Lung microvascular endothelial cell (primary cell): ENCODE data around the gene RHEB. TPM values are rescaled to one million over a fixed set of nuclear protein-coding genes. Genes with fewer than 3 reads are reported as not detected.

ENCODE experiments used
- DNase-seq, 2 donors: peaks; one replicate each; pipeline versions ENCODE4 v3.0.0 to v3.0.0-alpha.2; 2010; ENCODE audit warnings: low read depth in 2 of 2
- total RNA-seq: library from RNA; depleted of rRNA; stranded (reverse); fragments of >200 nt; gene quantifications from 2 replicates; pipeline ENCODE4 v1.2.1, GENCODE V29; 2014

Gene RHEB
- total RNA-seq, 1 donor from 2014 or later: 50.0 TPM

- no peak for DNase-seq
Measured at GRCh38 chr7:151451156-151451555, 68.5 kb downstream of the RHEB start.

GRCh38 chr7:151449990-151450389, 69.7 kb downstream of the RHEB start:
- DNase-seq: no peak

DNA sequence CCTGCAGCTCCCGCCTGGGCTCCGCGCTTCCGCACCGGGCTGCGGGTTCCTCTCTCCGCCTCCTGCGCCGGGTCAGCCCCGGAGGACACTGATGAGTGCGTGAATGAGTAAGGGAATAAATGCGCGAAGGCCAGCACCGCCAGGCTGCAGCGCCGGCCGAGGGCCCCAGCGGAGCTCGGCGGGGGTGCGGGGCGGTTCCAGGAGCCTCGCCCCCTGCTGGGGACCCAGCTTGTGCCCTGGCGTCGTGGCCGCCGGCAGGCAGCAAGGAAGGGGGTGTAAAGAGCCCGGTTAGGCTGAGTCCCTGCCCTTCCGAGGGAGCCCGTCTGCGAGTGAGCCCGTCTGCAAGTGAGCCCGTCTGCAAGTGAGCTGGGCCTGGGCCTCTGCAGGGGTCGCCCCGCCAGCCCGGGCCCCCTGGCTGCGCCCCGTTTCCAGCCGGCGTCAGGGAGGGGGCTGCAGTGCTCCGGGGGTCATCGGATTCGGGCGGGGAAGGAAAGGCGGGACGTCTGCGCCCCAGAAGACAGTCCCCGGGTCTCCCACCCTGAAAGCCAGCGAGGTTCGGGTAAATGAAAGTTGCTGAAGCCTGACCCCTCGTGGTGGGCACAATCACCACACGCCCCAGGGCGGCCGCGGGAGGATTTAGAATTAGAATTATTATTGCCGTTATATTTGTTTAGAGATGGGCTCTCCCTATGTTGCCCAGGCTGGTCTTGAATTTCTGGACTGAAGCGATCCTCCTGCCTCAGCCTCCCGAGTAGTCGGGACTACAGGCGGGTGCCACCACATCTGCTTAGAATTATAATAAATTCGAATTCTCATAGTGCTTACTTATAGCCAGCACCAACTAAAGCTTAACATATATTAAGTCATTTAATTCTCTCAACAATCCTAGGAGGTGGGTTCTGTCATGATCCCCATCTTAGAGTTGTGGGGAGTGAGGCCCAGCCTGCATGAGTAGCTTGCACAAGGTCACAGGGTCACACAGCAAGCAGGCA, 71.1 kb downstream of the RHEB start:
- DNase-seq: peak; percentile 60 to 71

- DNase-seq: no peak
Measured at GRCh38 chr7:151447901-151448260, 71.8 kb downstream of the RHEB start.

GRCh38 chr7:151447312-151447711, 72.4 kb downstream of the RHEB start:
- no peak for DNase-seq

DNA sequence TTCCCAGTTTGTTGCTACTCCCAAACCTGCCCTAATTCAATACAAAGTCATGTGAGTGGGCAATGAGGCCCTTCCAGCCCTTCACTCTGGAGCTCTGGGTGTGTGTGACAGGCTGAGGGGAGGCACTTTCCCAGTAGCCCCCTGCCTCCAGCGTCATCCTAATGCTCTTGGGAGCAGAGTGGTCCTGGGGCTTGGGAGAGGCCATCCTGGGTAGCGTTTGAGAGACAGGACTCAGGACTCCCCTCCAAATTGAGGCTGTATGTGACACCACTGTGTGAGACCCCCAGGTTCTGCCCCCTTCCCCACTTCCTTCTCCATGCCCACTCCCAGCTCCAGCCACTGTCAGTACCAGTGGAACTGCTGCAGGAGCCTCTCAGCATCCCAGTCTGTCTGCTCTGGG, 73.3 kb downstream of the RHEB start:
- no peak for DNase-seq

DNA sequence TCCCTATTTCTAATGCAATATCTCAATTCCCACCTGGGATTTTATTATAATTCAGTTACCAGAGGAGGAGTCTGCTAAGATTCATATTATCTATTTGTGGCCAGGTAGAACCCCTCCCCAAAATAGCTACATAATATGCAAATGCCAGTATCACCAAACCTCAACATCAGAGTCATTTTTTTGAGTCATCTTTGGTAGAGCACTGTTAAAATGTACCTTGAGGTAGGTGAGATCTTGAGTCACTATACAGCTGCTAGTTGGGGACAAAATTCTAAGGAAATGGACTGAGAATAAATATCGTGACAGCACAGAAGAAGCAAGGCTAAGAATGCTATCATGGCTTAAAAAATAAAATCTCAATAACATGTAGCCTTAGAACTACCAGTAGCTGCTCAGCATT, 75.1 kb downstream of the RHEB start:
- DNase-seq: no peak

DNA sequence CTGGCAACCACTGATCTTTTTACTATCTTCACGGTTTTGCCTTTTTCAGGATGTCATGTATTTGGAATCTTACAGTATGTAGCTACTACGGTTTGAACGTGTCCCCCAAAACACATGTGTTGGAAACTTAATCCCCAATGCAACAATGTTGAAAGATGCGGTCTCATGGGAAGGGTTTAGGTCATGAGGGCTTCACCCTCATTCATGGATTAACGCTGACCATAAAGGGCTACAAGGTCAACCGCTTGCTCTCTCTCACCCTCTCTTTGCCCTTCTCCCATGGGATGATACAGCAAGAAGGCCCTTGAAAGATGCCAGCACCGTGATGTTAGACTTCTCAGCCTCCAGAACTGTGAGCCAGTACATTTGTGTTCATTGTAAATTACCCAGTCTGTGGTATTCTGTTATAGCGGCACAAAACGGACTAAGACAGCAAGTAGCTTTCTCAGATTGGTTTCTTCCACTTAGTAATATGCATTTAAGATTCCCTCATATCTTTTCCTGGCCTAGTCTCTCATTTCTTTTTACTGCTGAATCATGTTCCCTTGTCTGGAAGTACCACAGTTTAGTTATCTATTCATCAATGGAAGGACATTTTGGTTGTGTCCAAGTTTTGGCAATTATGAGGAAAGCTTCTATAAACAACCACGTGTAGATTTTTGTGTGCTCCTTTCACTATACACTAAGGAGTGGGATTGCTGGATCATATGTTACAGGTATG, 76.8 kb downstream of the RHEB start:
- no peak for DNase-seq

DNA sequence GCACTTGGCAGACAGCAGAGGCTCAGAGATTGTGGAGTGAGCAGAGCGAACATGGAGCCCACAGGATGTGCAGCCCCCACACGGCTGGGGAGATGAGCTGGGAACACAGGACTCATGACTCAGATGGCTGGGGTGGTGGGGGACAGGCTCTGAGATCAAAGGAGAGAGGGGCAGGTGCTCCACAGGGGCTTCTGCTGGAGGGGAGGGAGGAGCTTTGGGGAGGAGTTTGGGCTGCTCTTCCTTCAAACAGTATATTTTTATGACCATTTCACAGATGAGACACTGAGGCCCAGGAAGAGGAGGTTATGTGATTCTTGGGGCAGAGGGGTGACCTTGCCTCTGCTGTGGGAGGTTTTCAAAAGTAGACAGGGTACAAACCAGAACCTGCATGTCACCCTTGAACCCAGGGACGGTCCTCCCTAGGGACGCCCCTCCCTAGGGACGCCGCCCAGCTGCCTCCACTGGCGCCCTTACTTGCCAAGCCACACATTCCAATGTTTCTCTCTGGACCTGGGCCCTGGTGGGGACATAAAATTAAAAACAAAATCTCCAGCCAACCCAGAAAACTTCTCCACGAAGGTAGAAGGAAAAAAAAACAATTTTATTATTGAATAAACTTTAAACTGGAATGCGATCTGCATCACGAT, 78.8 kb downstream of the RHEB start:
- DNase-seq: no peak

DNA sequence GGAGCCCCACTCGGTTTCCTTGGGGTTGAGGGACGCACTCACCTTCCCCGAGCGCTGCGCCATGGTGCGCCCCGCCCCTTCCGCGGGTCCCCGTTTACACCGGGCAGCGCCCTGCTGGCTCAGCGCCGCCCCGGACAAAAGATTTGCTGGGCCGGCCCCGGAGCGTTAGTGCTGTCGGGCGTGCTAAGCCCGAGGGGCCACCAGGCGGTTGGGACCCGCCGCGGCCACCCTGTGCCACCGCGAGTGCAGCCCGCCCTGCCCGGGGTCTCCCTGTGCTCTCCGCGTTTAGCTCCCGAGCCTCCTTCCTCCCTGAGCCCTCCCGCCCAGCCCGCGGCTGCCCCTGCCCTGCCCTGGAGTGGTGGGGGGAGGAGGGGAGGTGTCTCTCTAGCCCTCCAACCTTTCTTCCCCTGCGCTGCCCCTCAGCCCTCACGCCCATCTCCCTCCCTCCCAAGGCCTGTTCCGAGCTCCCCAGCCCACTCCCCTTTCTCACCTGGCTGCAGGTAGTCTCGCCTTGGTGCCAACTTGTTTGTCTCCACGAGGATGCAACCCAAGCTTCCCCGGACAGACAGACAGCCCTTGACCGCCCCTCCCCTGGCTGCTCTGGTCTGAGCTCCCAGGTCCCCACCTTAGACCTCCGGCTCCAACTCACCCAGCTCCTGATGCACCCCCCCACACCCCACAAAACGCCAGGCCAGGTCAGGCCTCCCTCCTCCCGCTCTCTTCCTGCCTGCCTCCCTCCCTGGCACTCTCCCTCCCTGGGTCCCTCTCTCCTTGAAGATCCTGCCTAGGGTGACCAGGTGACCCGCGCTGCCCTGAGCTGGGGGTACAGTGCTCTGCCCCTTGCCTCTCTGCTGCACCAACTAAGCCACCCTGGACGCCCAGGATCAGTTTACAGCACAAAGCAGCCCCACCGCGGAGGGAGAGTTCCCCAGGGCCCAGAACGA, 79.6 kb downstream of the RHEB start, which contains the start of gene CRYGN:
Gene CRYGN (minus strand): TSS at position 287 of the 944 bp plus-strand sequence. CDS start 224 bp downstream, at position 63.
- no peak for DNase-seq

GRCh38 chr7:151438864-151439601, 80.7 kb downstream of the RHEB start:
- no peak for DNase-seq

- DNase-seq: no peak
Measured at GRCh38 chr7:151437866-151438516, 81.7 kb downstream of the RHEB start.

DNA sequence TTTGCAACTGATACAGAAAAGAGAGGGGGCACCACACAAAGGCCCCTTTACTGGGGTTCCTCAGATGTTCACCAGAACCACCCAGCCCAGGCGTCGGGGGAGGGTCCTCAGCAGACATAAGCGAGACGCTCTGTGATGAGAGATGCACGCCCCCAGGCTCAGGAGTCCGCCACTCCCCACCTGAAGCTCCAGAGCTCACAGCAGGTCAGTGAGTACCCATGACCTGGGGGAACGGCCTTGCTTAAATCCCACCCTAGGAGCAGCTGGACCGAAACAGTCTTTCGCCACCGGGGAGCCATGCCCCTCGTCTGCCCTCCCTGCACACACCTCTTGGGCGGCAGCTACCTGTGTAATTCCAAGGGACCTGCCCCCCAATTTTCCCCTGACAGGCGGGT, 82.5 kb downstream of the RHEB start:
- DNase-seq: no peak

DNA sequence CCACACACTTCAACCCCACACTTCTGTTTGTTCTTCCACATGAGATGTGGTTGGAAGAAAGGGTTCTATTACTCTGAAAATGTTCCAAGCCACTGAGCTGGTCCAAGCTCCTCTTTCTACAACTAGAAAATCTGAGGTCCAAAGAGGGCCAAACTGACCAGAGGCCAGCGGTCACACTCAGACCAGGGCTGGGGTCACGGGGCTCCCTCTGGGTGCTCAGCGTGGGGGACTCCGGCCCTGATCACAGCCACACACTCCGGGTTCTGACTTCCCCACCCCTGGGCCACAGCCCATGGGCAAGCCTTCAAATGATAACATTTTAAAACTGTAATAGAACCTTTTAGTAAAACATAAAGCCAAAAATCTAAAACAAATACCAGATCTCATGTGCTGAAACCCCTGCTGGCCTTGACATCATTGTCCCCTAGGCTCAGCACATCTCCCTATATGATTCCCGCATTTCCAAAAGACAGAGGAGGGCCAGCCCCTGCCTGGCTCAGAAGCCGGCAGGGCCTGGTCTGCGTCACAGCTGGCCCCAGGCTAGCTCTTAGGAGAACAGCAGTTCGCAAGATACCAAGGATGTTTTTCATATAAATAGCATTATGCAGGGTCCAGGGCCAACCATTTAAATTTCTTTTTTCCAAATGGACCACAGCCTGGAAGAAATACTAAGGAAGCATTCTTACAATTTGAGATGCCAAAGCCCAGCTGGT, 83.1 kb downstream of the RHEB start:
- no peak for DNase-seq

DNA sequence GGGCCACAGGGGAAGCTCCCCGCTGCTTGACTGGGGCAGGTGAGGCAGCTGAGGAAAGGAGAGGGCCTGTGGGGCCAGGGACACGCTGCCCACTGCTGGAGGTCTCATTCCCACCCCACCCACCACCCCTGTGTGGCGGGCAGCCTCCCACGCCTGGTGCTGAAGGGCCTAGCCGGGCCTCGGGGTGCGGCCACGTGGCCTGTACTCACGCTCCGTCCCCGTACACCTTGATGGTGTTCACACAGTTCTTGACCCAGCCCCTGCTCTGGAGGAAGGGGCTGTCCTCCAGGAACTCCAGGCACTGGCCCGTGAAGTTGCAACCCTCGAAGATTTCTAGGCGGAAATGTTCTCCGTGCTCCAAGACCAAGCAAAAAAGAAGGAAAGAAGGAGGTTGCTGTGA, 83.7 kb downstream of the RHEB start:
- no peak for DNase-seq

DNA sequence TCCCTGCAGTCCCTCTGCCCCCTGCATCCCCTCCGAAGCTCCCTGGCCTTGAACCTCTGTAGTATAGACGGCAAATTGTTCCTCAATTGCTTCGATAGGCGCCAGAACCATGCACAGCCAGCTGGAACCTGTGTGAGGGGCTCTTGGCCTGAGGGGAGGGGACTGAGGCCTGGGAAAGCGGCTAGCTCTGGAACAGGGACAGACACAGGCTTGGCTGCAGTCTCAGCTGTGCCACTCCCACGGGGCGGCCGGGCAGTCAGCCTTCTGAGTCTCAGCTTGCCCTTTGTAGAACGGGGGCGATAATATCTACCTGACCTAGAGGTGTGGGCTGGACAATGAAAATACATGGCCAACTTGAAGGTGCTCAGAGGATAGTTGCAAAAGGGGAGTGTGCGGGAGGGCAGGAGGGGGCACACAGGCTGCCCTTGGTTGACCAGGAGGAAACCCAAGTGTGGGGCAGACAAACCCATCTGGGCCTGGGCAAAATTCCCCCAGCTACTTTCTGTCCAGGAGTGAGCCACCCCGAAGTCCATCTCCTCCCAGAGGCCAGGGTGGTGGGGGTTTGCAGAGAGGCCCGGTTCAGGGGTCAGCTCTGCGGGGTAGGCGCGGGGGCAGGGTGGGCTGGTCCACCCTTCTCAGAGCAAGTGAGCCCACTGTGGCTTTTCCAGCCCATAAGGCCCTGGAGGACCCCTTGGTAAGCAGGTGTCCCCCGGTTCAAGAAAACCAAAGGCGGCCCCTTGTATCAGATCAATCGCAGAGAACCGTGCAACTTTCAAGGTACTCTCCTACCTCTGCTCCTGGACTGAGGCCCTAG, 84.4 kb downstream of the RHEB start:
- DNase-seq: no peak

GRCh38 chr7:151434549-151434948, 85.1 kb downstream of the RHEB start:
- DNase-seq: no peak

DNA sequence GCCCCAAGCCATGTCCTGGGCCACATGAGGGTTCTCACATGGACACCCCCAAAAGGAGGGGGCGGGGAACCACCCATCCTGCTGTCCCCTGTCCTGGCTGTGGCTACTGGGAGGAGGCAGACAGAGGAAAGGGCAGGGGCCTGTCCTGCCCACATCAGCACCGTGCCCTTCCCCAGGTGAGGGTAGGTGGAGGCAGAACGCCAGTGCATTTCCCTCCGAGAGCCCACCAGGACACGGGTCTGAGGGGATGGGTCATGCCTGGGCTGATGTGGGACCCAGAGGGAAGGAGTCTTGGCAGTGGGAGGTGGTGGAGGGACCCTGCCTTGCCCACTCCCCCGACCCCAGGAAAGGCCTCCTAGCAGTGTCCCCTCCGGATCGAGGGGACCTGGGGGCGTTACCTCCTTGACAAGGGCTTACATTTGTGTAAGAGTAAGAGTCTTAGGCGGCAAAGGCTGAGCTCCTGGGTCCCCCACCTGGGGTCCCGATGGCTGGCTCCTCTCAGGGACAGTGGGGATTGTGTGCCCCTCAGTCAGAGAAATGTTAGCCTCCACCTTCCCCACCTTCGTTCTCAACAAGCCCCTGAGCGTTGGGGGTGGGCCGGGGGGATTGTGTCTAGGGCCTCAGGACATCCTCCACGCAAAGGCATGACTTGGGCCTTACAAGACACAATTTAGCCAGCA, 85.8 kb downstream of the RHEB start:
- no peak for DNase-seq
